Ovary (tissue), 3 donors: ENCODE measurements around the gene COL21A1.

Experiments used
- CTCF ChIP-seq, 3 donors: fragments of 450-650 bp in 2 of 3; fragments of 200-600 bp in 1 of 3; IDR thresholded peaks; one replicate each; pipeline versions ENCODE4 v1.5.1 to v1.8.0; 2016 to 2022; ENCODE audit warnings: antibody characterized with exemption in 3 of 3, mild to moderate bottlenecking in 1 of 3
- POLR2A ChIP-seq: fragments of 450-650 bp; IDR thresholded peaks from one replicate; pipeline ENCODE4 v1.6.1; 2017; ENCODE audit warnings: antibody characterized with exemption, mild to moderate bottlenecking, moderate library complexity
- donor health status: DM: no; HTN: no; CAD: no.

GRCh38 chr6:56278171-56278591 is 30.8 kb upstream of the COL21A1 start:
- TF ChIP-seq CTCF (IDR thresholded peaks at IDR 0.05), result no peak
- no peak for TF ChIP-seq POLR2A
